GM18907 (cell line): ENCODE results near the gene TASL.
"Not testable (repeated sequence)": the region's sequence is repeated elsewhere in the genome, so short reads cannot be mapped to it uniquely, and the experiment has no call there.

Source experiments
- ATAC-seq: cut with Tn5 transposase; IDR thresholded peaks from one replicate; pipeline ENCODE4 v1.9.1; 2021; ENCODE audit warnings: mild to moderate bottlenecking, moderate library complexity; ENCODE audit not compliant: unreplicated experiment

TASL gene

GRCh38 chrX:30577362-30577991 lies at the start of gene TASL:
Gene TASL (minus strand): TSS chrX:30577766. CDS start chrX:30560355, 17,411 bp downstream.
- peak; percentile 87 for ATAC-seq

- ATAC-seq: no peak
These were observed 48.8 kb upstream of the TASL start for GRCh38 chrX:30626402-30626801.

- no peak for ATAC-seq
These were observed 44.8 kb upstream of the TASL start for GRCh38 chrX:30622361-30622760.

- no peak for ATAC-seq
These were observed 43.5 kb upstream of the TASL start for GRCh38 chrX:30620980-30621618.

- no peak for ATAC-seq
These were observed 42.6 kb upstream of the TASL start for GRCh38 chrX:30620125-30620524.

GRCh38 chrX:30618160-30618765 lies 40.7 kb upstream of the TASL start:
- peak; percentile 49 for ATAC-seq

GRCh38 chrX:30615229-30615628 lies 37.7 kb upstream of the TASL start:
- no peak for ATAC-seq

GRCh38 chrX:30613721-30614120 lies 36.2 kb upstream of the TASL start:
- no peak for ATAC-seq

GRCh38 chrX:30612250-30612655 lies 34.7 kb upstream of the TASL start:
- ATAC-seq: no peak

GRCh38 chrX:30610026-30610425 lies 32.5 kb upstream of the TASL start:
- no peak for ATAC-seq

- no peak for ATAC-seq
These were observed 29.6 kb upstream of the TASL start for GRCh38 chrX:30607155-30607554.

- ATAC-seq: not testable (repeated sequence)
These were observed 23.0 kb upstream of the TASL start for GRCh38 chrX:30600269-30601176.

GRCh38 chrX:30597216-30598012 lies 19.8 kb upstream of the TASL start:
- peak; percentile 85 for ATAC-seq

- ATAC-seq: peak; percentile 59
These were observed 16.1 kb upstream of the TASL start for GRCh38 chrX:30593440-30594200.

- ATAC-seq: no peak
These were observed 15.3 kb upstream of the TASL start for GRCh38 chrX:30592831-30593230.

GRCh38 chrX:30590368-30590767 lies 12.8 kb upstream of the TASL start:
- ATAC-seq: no peak

- ATAC-seq: peak; percentile 49
These were observed 11.8 kb upstream of the TASL start for GRCh38 chrX:30589146-30589888.

GRCh38 chrX:30586516-30586915 lies 8.9 kb upstream of the TASL start:
- no peak for ATAC-seq

GRCh38 chrX:30582664-30583063 lies 5.1 kb upstream of the TASL start:
- ATAC-seq: no peak
